GM13977 (cell line): ENCODE data around the gene PTPN21.

Experiments
- DNase-seq: peaks from one replicate; pipeline ENCODE4 v3.0.0; 2012; ENCODE audit warnings: low spot score
- in situ Hi-C: fragments of 300-500 bp; cut with MboI; formaldehyde crosslinking; loops from one replicate; pipeline ENCODE4 v1.12.0; 2022; ENCODE audit warnings: low sequenced_read_pairs, low pct_unique_long_range_greater_than_20kb, mixed read lengths, inconsistent platforms; ENCODE audit not compliant: unreplicated experiment
- TF ChIP-seq, protein P1 (sequence below): IDR thresholded peaks from 2 replicates; pipeline ENCODE4 v1.5.1; 2012; ENCODE audit warnings: mild to moderate bottlenecking, control low read depth; ENCODE audit not compliant: insufficient read depth; ENCODE audit errors: extremely low read depth, missing control alignments

Gene PTPN21

DNA sequence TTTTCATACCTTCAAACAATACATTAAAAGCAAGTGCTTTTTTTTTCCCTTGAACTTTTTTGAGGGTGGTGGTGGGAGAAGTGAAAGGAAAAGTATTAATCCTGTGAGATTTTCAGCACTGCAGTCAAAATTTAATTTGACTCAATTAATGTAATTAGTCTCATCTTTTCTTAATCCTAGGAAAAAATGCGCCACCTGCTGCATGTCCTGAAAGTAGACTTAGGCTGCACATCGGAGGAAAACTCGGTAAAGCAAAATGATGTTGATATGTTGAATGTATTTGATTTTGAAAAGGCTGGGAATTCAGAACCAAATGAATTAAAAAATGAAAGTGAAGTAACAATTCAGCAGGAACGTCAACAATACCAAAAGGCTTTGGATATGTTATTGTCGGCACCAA, 117.1 kb downstream of the PTPN21 start:
- in situ Hi-C loops = no loop called here
- TF ChIP-seq, protein P1, sequence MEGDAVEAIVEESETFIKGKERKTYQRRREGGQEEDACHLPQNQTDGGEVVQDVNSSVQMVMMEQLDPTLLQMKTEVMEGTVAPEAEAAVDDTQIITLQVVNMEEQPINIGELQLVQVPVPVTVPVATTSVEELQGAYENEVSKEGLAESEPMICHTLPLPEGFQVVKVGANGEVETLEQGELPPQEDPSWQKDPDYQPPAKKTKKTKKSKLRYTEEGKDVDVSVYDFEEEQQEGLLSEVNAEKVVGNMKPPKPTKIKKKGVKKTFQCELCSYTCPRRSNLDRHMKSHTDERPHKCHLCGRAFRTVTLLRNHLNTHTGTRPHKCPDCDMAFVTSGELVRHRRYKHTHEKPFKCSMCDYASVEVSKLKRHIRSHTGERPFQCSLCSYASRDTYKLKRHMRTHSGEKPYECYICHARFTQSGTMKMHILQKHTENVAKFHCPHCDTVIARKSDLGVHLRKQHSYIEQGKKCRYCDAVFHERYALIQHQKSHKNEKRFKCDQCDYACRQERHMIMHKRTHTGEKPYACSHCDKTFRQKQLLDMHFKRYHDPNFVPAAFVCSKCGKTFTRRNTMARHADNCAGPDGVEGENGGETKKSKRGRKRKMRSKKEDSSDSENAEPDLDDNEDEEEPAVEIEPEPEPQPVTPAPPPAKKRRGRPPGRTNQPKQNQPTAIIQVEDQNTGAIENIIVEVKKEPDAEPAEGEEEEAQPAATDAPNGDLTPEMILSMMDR = no peak
- DNase-seq = no peak

DNA sequence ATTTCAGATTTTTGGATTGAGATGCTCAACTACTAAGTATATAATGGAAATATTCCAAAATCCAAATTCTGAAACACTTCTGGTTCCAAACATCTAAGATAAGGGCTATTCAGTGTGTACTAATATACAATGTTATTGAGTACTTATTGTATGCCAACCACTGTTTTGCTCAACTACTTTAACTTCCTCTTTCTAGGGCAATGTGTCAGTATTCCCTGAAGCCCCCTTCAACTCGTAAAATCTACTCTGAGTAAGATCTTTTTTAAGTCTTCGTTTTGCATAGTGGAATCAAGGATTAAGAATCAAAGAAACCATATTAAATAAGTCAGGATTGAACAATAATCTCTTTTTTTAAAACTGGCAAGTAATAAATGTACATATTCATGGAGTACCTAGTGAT, 123.8 kb downstream of the PTPN21 start:
- DNase-seq = no peak
- TF ChIP-seq, protein P1 = no peak
- in situ Hi-C loops = no loop called here

DNA sequence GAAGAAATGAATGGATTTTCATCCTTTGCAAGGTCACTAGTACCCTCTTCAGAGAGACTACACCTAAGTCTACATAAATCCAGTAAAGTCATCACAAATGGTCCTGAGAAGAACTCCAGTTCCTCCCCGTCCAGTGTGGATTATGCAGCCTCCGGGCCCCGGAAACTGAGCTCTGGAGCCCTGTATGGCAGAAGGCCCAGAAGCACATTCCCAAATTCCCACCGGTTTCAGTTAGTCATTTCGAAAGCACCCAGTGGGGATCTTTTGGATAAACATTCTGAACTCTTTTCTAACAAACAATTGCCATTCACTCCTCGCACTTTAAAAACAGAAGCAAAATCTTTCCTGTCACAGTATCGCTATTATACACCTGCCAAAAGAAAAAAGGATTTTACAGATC, 128.5 kb downstream of the PTPN21 start:
- TF ChIP-seq, protein P1 = no peak
- in situ Hi-C loops = no loop called here
- DNase-seq = no peak

- in situ Hi-C loops = no loop called here
- TF ChIP-seq, protein P1 = no peak
Measured at GRCh38 chr14:88424573-88424972, 130.2 kb downstream of the PTPN21 start.

DNA sequence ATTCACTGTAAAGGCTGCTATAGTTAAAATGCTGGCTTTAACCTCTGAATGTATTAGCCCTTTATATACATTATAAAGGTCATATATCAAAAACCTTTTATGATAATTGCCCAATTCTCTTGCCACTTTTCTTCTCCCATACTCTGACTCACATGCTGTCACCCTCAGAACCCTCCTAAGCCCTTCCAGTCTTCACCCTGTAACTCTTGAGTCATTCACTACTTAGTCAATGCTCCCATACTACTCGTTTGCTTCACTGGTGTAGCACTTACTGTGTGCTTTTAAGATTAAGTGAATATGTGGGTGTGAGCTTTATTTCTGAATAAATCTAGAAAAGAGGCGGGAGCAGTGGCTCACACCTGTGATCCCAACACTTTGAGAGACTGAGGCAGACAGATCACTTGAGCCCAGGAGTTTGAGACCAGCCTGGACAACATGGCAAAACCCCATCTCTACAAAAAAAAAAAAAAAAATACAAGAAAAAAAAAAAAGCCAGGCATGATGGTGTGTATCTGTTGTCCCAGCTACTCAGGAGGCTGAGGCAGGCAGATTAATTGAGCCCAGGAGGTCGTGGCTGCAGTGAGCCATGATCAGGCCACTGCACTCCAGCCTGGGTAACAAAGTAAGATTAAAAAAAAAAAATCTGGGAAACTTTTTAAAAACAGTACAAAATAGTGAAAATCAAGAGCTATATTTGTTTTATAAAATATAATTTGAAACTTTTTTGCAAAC, 131.7 kb downstream of the PTPN21 start:
- TF ChIP-seq, protein P1 = no peak
- in situ Hi-C loops = no loop called here
- DNase-seq = no peak

More at GRCh38 chr14:88424573-88424972, 130.2 kb downstream of the PTPN21 start:
- no peak for DNase-seq

DNA sequence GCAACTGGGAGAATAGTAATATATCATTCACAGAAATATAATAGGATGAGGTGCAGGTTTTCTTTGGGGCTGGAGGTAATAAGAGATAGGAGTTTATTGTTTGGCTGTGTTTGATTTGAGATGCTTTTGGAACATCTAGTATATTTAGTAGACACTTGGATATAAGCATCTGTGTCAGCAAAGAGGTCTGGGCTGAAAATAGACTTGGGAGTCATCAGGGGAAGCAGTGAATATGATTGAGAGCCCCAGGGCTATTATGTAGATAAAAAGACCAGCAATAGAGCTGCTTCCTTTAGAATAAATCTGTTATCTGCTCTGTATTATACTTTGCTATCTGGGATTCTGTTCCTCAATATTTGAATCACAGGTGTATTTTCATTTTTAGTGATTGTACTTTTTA, 132.8 kb downstream of the PTPN21 start:
- in situ Hi-C loops = no loop called here
- TF ChIP-seq, protein P1 = no peak
- DNase-seq = no peak
